ENCODE results near the gene DCDC2C.

- TF ChIP-seq POLR2A (IDR thresholded peaks at IDR 0.05; ENCODE audit: extremely low read depth, insufficient read length) (no peak), CTCF (IDR thresholded peaks at IDR 0.05; ENCODE audit: low read depth, low read length) (no peak)
These were observed 127.4 kb downstream of the DCDC2C start for GRCh38 chr2:3830796-3831195.

Data from NB4 (cell line).